ENCODE measurements around the gene STARD8.

GRCh38 chrX:68721991-68722860 is 74.8 kb downstream of the STARD8 start:
- no peak for TF ChIP-seq ZFP30 (CRISPR knock-in tag; IDR thresholded peaks at IDR 0.05)
- TF ChIP-seq BACH2 (CRISPR knock-in tag; IDR thresholded peaks at IDR 0.05; ENCODE audit: borderline replicate concordance) = no peak
- TF ChIP-seq RARB (CRISPR knock-in tag; IDR thresholded peaks at IDR 0.05) = no peak
- no peak for TF ChIP-seq CREB5 (CRISPR knock-in tag; IDR thresholded peaks at IDR 0.05; ENCODE audit: low read depth)
